Glutamatergic neuron (in vitro differentiated cells): ENCODE results near the gene FNDC3B. TPM values are rescaled to one million over a fixed set of nuclear protein-coding genes. Genes with fewer than 3 reads are reported as not detected.

Experiments
- DNase-seq: peaks from one replicate; pipeline ENCODE4 v3.0.0; 2022
- H3K27ac Mint-ChIP-seq: one replicate; pipeline ENCODE4 v1.8.0; 2020; ENCODE audit warnings: mild to moderate bottlenecking, mixed read lengths, inconsistent platforms; ENCODE audit not compliant: unreplicated experiment
- H3K27me3 Mint-ChIP-seq: one replicate; pipeline ENCODE4 v1.8.0; 2020; ENCODE audit warnings: mild to moderate bottlenecking, moderate library complexity, mixed read lengths, inconsistent platforms; ENCODE audit not compliant: unreplicated experiment
- H3K36me3 Mint-ChIP-seq: one replicate; pipeline ENCODE4 v1.8.0; 2020; ENCODE audit warnings: mild to moderate bottlenecking, mixed read lengths, inconsistent platforms; ENCODE audit not compliant: unreplicated experiment
- H3K4me1 Mint-ChIP-seq: one replicate; pipeline ENCODE4 v1.8.0; 2020; ENCODE audit warnings: mild to moderate bottlenecking, low read depth, mixed read lengths, inconsistent platforms; ENCODE audit not compliant: unreplicated experiment
- H3K4me3 Mint-ChIP-seq: one replicate; pipeline ENCODE4 v1.8.0; 2020; ENCODE audit warnings: mild to moderate bottlenecking, mixed read lengths, inconsistent platforms; ENCODE audit not compliant: unreplicated experiment
- H3K9me3 Mint-ChIP-seq: one replicate; pipeline ENCODE4 v1.8.0; 2020; ENCODE audit warnings: mild to moderate bottlenecking, moderate library complexity, mixed read lengths, inconsistent platforms; ENCODE audit not compliant: unreplicated experiment
- total RNA-seq: library from RNA; stranded (reverse); fragmentation: NEBNext Ultra II Directional; extraction: Animal tissue kit (Norgen Biotek cat#: 25700); gene quantifications from one replicate; pipeline ENCODE4 v1.2.1, GENCODE V29; 2021; ENCODE audit not compliant: unreplicated experiment
- TF ChIP-seq, protein P1 (sequence below): fragments of 200-600 bp; sonication (generic); IDR thresholded peaks from one replicate; pipeline ENCODE4 v1.5.0; 2021; ENCODE audit not compliant: partially characterized antibody, unreplicated experiment

Gene FNDC3B
- total RNA-seq, 1 donor from 2014 or later, result 11.7 TPM

DNA sequence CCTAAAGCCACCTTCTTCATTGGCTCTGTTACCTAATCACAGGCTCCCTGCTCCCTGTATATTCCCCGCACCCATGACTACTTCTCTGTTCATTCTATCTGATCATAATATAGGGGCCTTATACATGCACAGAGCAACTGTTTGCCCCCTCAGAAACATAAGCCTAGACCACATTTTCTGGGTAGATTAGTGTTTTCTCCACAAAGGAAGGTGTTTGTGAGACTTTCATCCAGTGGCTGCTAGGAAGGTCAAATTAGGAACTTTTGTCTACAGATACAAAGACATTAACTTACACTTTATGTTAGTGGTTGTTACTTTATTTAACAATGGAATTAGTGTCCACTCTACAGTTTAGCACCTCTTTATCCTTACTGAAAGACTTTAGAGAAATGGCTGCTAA is 234.0 kb downstream of the FNDC3B start:
- Mint-ChIP-seq H3K27me3 (no peaks in the 10 kb centered on the region), H3K27ac (no peak overlapping the region), H3K4me3 (no peak overlapping the region), H3K9me3 (no peaks in the 10 kb centered on the region), H3K4me1 (no peaks in the 10 kb centered on the region), H3K36me3 (no peaks in the 10 kb centered on the region)
- TF ChIP-seq, protein P1, sequence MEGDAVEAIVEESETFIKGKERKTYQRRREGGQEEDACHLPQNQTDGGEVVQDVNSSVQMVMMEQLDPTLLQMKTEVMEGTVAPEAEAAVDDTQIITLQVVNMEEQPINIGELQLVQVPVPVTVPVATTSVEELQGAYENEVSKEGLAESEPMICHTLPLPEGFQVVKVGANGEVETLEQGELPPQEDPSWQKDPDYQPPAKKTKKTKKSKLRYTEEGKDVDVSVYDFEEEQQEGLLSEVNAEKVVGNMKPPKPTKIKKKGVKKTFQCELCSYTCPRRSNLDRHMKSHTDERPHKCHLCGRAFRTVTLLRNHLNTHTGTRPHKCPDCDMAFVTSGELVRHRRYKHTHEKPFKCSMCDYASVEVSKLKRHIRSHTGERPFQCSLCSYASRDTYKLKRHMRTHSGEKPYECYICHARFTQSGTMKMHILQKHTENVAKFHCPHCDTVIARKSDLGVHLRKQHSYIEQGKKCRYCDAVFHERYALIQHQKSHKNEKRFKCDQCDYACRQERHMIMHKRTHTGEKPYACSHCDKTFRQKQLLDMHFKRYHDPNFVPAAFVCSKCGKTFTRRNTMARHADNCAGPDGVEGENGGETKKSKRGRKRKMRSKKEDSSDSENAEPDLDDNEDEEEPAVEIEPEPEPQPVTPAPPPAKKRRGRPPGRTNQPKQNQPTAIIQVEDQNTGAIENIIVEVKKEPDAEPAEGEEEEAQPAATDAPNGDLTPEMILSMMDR, result no peak
- no peak for DNase-seq

DNA sequence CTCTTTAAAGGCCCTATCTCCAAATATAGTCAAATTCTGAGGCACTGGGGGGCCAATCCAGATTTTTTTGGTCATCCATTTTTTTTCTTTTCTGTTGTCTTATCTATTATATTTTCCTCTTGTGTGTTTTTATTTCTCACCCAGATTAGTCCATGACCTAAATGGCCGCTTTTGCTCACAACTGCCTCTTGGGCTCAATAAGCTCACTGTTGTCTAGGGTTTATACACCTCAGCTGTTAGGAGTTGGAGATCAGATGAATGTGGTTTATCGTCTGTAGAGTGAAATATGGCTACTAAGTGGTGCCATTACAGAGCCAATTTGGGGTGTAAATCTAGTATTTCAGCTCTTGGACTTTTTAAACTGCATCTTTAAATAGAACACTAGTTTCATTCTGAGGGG is 235.5 kb downstream of the FNDC3B start:
- no peaks in the 10 kb centered on the region for H3K9me3 Mint-ChIP-seq
- H3K27me3 Mint-ChIP-seq, result no peaks in the 10 kb centered on the region
- H3K27ac Mint-ChIP-seq, result no peak overlapping the region
- peaks cover 5% of the 10 kb centered on the region for H3K4me1 Mint-ChIP-seq
- DNase-seq, result no peak
- no peaks in the 10 kb centered on the region for H3K36me3 Mint-ChIP-seq
- TF ChIP-seq, protein P1, result no peak
- no peak overlapping the region for H3K4me3 Mint-ChIP-seq

DNA sequence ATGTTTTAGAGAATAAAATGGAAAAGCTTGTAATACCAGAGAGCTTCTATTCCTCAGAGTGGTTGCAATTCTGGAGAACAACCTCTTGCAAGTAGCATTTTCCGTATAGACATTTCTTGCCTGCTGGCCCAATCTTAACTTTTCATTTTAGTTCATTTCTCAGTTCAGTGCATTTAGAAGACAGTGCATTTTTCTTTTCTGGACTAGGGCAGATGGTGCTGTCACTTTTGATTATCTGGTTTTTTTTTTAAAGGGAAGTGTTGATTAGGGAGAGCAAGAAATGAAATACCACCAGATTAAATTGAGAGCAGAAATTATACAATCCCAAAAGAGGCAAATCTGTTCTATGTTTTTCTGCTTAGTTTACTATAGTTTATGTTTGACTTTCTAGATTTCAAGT is 236.2 kb downstream of the FNDC3B start:
- Mint-ChIP-seq H3K27ac (no peak overlapping the region), H3K9me3 (no peaks in the 10 kb centered on the region), H3K4me3 (no peak overlapping the region), H3K36me3 (no peaks in the 10 kb centered on the region), H3K4me1 (peaks cover 7% of the 10 kb centered on the region), H3K27me3 (no peaks in the 10 kb centered on the region)
- TF ChIP-seq, protein P1, result no peak
- no peak for DNase-seq

DNA sequence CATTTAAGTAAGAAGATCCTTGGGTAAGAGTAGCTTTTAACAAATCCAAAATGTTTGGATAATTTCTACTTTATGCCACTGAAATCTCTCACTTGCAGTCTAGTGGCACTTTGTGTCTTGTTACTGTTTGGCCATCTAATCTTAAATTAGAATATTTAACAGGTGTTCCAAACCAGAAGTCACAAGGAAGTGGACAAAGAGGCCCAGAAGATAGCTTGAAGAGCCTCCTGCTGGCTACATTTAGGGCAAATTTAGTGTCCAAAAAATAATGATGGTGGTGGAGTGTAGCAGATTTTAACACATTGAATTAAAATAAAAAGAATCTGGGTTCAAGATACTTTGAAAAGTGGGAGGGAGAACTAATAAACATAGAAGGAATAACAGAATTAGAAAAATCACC is 236.7 kb downstream of the FNDC3B start:
- no peaks in the 10 kb centered on the region for H3K36me3 Mint-ChIP-seq
- TF ChIP-seq, protein P1, result no peak
- H3K4me3 Mint-ChIP-seq, result no peak overlapping the region
- no peaks in the 10 kb centered on the region for H3K27me3 Mint-ChIP-seq
- H3K4me1 Mint-ChIP-seq, result peaks cover 7% of the 10 kb centered on the region
- no peaks in the 10 kb centered on the region for H3K9me3 Mint-ChIP-seq
- no peak overlapping the region for H3K27ac Mint-ChIP-seq
- no peak for DNase-seq

DNA sequence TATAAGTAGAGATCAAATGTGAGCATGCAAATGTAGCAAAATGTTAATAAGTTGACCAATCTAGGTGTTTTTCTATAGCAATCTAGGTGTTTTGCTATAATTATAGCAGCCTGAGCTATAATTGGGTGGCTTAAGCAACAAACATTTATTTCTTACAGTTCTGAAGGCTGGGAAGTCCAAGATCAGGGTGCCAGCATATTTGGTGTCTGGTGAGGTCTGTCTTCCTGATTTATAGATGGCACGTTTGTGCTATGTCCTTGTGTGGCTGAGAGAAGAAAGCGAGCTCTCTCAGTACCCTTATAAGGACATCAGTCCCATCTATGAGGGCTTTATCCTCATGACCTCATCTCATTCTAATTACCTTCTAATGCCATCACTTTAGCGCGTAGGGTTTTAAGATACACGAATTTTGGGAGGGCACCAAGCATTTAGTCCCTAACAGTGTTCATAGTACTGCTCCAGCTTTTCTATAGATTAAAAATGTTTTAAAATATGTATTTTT is 237.8 kb downstream of the FNDC3B start:
- H3K4me3 Mint-ChIP-seq, result no peak overlapping the region
- no peak overlapping the region for H3K27ac Mint-ChIP-seq

More for the DNA sequence above, 237.8 kb downstream of the FNDC3B start:
- TF ChIP-seq, protein P1, result no peak
- Mint-ChIP-seq H3K9me3 (no peaks in the 10 kb centered on the region), H3K36me3 (no peaks in the 10 kb centered on the region), H3K27me3 (no peaks in the 10 kb centered on the region), H3K4me1 (peaks cover 7% of the 10 kb centered on the region)
- no peak for DNase-seq
